Islet precursor cell (in vitro differentiated cells): ENCODE results near the gene NIPAL3.
"Not testable (repeated sequence)": the region's sequence is repeated elsewhere in the genome, so short reads cannot be mapped to it uniquely, and the experiment has no call there.

Experiments used
- DNase-seq: peaks from one replicate; pipeline ENCODE4 v3.0.0-alpha.2; 2018

Gene NIPAL3

DNA sequence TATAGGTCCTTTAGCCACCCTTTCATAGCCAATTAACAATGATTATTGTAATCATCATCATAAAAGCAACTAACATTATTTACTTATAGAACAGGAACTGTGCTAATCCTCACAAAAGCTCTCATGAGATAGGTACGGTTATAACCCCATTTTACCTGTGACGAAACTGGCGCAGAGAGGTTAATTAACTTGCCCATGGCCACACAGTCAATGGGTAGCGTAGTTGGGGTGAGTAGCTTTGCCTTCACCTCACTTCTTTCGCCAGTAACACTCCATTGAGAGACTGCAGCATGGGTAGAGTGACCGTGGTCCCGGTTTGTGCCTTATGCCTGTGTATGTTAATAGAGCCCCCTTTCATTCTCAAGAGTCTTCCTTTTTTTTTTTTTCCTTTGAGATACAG is 10.3 kb downstream of the NIPAL3 start:
- no peak for DNase-seq

DNA sequence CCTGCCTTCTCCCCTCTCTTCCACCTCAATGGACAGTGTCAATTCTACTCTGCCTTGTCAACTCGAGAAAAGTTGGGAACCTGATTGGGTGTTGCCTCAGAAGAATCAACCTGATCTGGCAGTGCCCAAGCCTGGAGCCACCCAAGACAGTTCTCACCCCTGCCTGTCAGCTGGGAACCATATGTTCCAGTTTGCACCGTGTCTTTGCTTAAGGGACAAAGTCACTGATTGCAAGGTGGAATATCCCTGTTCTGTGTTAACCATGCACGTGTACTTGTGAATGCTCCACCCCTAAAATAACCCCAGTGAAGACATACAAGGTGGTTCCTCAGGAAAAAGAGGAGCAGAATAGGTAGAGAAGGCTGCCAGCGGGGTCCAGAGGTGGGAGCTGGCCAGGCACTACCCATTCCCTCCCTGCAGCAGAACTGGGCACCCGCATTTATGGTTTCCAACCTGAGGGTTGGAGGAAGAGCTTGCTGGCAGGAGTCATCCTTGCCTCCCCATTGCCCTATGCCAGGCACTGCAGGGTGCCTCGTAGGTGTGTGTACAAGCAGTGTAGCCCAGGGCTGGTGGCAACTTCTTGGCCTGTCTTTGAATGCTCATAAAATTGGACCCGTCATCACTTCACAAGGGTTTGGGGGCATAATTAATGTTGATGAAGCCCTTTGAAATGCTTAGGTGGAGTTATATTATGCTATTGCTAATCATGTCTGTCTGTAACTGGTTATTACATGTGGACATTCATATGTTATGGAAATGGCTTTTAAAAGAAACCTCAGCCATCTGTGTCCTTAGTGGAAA is 11.3 kb downstream of the NIPAL3 start:
- no peak for DNase-seq

DNA sequence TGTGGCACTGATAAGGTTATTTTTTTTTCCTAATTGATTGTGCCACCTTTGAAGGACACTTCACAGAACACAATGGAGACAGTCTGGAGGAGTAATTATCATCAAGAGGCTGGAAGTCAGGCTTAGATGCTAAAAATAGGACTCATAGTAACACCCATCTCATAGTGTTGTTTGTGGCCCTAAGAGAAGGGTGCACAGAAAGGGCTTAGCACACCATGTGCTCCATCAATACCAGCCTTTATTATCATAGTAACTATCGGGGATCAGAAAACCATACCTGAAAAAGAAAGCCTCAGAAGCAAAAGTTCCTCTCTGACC is 11.9 kb downstream of the NIPAL3 start:
- DNase-seq, result no peak

DNA sequence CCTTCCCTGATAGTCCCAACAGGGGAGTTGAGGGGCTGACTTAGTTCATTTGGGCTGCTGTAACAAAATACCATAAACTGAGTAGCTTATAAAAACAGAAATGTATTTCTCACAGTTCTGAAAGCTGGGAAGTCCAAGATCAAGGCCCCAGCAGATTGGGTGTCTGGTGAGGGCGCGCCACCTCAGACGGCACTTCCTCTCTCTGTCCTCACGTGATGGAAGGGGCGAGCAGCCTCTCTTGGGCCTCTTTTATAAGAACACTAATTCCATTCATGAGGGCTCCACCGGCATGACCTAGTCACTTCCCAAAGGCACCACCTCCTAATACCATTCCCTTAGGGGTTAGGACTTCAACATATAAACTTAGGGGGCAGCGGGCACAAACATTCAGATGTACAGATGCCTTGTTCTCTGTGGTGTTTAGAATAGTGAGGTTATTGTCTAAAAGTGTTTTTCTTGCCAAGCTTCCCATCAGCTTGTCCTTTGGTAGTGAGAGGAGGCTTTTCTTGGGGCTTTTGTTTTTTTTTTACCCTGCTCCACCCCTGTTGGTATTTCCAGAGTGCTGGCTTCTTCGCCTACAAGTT is 20.3 kb downstream of the NIPAL3 start:
- DNase-seq, result peak; percentile 25

DNA sequence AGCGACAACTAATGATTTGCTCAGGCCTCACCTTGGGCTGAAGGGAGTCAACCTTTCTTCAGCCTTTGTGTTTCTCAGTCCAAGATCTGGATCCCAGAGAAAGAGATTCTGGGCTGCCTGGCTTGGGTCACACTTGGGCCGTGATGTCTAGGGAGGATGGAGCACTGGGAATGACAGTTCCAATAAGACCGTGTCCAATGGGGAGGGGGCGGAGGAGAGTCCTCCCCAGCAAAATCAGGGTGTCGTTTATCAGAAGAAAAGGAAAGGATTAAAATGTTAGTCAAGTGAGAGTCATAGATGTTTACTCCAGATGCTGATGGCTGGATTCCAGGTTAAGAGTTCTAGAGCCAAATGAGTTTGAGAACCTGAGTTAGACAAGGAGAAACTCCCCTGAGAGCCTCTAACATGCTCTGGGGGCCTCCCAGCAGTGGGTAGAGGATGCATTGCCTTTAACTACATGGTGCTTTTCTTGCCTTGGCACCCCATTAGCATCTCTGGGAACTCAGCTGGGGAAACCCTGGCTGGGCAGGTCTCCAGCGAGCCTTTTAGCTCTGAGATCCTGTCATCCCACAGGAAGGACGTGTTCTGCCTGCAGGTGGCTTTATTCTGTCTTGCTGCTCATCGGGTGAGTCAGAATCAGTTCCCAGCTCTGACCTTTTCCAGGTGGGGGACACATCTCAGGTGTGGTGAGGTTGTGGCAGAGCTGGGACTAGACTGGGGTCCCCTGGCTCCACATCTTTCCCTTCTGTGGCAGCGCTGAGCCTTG is 22.2 kb downstream of the NIPAL3 start:
- DNase-seq, result peak; percentile 52

DNA sequence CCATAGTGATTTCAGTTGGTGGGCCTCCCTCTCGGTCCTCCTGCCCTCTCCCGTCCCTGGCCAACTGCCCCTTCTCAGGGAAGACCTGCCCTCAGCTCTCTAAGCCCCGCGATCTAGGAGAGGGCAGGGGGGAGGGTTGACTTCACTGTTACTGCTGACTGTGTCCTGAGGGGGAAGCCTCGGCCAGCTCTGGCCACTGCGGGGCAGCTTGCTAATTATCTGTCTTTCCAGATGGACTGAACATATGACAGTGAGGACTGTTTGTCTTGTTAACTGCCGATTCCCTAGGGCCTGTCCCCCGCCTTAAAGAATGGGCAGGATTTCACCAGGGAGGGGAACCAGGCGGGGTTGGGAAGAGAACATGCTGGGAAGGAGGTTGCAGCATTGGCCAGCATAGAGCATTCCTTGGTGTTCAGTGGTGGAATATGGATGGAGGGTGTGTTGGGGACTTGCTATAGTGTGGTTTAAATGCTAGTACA is 22.9 kb downstream of the NIPAL3 start:
- peak; percentile 82 for DNase-seq

DNA sequence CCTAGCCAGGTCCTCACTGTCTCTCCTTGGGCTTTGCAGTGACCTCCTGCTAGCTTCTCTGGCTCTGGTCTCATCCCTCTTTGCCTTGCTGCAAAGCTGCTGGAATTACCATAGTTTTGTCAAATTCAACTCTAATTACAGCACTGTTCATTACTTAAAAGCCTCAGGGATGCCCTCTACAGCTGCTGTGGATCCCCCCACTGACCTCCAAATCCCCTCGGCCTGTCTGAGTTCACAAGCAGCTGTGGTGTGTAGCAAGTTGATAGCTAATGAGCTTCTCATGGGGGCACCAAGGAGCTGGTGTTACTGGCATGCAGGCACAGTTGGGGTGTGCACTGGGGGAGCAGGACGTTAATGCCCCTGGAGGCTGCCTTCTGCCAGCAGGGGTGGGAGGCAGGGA is 24.8 kb downstream of the NIPAL3 start:
- no peak for DNase-seq

DNA sequence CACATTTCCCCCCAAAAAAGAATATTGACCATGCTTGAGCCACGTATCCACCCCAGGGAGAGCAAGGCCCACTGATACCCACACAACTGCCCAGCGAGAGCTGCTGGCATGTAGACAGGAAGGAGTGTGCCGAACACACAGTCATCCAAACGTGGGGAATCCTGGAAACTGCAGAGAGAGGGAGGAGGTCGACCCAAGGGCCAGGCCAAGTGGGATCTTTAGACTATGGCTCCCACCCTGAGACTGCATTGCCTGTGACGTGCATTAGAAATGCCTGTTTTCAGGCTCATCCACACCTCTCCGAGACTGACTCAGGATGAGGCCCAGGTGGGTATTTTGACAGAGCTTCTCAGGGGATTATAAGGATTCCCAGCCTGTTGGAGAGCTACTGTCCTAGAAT is 25.9 kb downstream of the NIPAL3 start:
- no peak for DNase-seq

DNA sequence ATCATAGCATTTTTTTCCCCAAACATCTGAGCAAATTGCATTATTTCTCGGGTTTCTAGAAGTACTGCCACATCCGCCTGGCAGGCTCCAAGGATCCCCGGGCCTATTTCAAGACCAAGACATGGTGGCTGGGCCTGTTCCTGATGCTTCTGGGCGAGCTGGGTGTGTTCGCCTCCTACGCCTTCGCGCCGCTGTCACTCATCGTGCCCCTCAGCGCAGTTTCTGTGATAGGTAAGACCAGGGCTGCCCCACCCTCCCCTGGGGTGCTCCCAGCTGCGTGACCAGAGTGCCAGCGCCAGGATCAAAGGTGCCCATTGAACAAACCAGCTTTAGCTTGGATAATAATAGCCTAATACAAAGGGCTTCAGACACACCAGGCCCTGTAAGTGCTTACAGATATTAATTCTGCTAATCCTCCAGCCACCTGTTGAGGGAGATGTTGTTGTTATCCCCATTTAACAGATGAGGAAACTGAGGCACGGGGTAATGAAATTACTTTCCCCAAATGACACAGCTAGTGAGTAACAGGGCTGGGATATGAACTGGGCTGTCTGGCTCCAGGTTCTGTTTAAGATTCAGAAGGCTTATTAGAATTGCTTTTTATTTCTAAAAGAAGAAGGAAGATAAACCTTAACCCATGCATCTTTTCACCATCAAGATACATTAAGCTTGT is 26.5 kb downstream of the NIPAL3 start:
- peak; percentile 39 for DNase-seq

DNA sequence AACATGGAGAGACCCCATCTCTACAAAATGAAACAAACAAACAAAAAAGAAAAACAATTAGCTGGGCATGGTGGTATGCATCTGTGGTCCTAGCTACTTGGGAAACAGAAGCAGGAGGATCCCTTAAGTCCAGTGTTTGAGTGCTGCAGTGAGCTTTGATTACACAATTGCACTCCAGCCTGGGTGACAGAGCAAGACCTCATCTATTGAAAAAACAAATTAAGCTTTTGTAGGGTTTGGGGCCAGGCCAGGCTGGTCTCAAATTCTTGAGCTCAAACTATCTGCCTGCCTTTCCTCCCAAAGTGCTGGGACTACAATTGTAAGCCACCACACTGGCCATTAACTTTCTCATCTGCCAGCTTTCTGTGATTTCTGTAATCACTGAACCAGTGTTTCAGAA is 27.2 kb downstream of the NIPAL3 start:
- DNase-seq, result peak; percentile 39

DNA sequence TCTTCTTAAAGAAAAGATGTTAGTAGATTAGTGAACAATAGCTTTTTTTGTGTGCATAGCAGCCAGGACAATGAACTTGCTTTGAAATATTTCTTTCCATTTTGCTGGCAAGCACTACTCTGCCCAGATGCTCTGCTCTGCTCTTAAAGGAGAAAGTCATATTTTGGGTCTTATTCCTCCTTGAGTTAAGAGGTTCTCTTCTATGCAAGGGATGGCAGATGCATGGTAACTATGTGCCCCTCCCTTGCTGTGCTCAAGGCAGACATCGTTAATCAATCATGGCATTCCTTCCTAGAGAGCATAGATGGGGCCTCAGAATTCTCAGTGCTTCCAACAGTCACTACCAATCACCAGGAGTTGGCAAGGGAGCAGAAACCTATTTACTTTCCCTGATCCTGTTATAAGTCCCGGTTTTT is 27.6 kb downstream of the NIPAL3 start:
- DNase-seq, result peak; percentile 48

DNA sequence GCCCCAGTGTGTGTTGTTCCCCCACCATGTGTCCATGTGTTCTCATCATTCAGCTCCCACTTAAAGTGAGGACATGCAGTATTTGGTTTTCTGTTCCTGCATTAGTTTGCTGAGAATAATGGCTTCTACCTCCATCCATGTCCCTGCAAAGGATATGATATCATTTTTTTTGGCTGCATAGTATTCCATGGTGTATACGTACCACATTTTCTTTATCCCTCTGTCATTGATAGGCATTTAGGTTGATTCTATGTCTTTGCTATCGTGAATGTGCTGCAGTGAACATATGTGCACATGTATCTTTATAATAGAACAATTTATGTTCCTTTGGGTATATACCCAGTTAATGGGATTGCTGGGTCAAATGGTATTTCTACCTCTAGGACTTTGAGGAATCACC is 30.8 kb downstream of the NIPAL3 start:
- DNase-seq, result not testable (repeated sequence)

DNA sequence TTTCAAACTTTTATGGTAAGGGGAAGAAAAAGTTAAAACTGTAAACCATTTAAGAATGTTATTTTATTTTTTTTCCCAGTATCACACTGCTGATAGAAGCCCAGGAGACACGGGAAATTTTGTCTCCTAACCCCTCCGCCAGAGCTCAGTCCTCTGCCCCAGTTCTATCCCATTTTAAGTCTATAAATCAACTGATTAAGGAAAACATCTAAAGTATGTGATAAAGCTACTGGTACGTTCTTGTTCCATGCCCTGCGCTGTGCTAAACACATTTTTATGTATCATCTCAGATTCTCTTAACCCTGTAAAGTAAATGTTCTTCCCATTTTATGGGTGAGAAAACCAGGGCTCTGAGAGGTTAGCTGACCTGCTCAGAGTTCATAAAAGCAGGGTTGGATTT is 34.7 kb downstream of the NIPAL3 start:
- DNase-seq, result peak; percentile 13

DNA sequence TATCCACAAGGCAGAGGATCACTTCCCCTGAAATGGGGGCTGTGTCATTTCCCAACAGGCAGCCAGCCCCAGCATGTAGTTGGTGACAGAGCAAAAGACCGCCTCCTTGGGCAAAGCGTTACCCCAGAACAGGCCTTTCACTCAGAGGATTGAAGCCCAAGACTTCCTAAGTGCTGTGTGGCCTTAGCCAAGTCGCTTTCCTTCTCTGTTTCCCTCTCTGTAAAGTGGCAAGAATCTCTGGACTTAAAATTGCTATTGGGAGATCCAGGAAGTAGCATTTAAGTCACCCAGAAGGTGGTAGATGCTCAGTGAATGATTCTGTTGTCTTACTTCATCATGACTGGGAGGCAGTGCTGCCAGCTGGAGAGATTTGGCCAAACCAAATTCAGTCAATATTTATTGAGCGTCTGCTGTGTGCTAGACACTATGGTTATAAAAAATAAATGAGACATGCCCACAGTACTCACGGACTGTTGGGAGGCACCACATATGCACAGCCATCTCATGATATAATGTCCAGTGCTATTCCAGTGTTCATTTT is 35.3 kb downstream of the NIPAL3 start:
- DNase-seq, result no peak

DNA sequence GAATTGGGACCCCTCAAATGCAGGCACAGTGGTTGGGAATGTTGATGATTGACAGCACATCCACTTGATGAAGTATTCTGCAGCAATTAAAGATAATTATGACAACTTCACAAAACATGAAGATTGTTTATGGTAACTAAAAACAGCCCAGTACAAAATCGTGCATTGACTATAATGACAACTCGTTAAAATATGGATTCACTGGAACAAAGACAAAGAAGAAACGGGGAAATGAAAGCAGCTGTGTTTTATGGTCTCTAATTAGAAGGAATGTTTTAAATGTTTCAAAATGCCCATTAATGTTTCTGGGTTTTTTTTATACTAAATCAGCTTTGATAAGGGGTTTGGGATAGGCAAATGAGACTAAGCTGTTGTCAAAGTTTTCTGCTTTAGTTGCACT is 36.1 kb downstream of the NIPAL3 start:
- DNase-seq, result no peak

DNA sequence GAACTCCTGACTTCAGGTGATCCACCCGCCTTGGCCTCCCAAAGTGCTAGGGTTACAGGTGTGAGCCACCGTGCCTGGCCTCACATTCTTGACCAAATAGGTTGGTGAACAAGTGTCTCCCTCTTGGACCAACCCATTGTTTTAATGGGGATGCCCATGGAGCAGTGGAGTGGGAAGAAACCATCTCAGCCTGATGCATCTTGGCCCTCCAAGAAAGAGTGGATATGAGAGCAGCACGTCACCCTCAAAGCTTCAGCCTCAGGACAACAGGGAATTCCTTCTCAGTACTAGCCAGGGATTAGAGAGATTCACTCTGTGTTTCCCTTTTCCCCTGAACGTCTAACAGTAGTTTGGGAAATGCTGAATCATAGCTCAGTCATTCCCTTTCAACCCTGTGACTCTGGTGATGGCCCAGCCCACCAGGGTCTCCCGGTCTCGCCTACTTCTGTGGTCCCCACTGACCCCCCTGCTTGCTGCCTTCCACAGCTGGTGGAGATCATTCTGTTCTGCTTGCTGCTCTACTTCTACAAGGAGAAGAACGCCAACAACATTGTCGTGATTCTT is 37.4 kb downstream of the NIPAL3 start:
- no peak for DNase-seq

DNA sequence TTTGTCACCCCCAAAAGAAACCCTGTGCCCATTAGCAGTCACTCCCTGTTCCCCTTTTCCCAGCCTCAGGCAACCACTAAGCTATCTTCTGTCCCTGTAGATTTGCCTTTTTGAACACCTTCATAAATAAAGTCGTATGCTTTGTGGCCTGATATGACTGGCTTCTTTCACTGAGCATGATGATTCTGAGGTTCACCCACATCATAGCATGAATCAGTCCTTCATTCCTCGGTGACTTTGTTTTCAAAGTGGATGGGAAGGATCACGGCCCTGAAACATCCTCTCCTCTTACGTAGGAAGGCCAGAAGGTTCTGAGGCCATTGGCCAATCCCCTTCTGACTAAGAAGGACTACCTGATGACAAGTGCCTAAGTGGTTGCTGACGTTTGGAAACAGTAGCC is 39.1 kb downstream of the NIPAL3 start:
- DNase-seq, result no peak

DNA sequence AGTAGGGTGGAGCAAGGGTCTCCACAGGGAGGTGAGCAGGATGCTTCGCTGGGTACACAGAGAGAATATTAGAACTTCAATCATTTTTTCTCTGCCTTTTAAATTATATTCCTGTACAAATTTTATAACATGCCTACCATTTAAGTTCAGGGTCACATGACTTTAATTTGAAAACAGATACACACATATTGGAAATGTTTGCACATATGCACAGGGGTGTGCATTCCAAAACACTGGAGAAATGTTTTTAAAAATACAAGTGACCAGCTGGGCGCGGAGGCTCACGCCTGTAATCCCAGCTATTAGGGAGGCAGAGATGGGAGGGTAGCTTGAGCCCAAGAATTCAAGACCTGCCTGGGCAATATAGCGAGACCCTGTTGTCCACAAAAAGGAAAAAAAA is 39.7 kb downstream of the NIPAL3 start:
- DNase-seq, result peak; percentile 9

DNA sequence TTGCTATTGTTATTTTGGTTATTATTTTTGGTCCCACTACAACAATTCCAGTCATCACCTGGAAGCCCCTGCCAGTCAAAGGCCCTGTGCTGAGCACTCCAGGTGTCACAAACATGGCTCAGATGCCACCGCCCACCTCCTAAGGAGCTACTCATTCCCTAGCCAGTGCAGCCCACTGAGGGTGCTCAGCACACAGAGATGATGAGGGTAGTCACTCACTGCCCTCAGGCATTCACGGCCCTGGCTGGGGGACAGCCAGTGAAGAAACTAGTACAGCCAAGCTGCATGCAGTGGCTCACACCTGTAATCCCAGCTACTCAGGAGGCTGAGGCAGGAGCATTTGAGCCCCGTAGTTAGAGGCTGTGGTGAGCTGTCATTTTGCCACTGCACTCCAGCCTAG is 42.3 kb downstream of the NIPAL3 start:
- DNase-seq, result peak; percentile 55

DNA sequence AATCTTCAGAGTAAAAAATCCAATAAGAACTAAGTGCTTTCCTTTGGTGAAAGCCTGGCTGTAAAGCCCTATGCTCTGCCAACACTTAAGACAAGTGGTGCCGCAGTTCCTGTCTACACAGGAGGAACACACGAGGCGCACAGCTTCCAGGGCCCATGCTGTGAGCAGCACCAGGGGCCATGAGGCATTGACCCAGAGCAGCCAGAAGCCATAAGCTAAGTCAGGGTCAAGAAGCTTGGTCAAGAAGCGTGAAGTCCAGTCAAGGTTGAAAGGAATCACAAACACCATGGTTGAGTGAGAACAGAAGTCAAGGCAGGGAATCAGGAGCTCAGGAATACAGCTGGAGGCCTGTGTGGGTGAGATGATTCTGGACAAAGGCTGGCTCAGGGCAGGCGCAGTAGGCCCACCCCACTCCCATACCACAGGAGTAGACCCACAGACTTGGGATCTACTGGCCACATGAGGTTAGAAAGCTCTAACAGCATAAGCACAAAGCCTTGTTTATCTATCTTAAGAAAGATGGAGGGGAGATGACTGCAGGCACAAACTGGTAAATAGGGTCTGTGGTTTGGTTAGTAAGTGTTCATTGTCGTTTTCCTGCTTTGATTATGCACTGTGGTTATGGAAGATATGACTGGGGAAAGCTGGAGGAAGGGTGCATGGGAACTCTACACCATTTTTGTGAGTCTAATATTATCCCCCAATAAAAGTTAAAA is 44.1 kb downstream of the NIPAL3 start:
- peak; percentile 9 for DNase-seq

DNA sequence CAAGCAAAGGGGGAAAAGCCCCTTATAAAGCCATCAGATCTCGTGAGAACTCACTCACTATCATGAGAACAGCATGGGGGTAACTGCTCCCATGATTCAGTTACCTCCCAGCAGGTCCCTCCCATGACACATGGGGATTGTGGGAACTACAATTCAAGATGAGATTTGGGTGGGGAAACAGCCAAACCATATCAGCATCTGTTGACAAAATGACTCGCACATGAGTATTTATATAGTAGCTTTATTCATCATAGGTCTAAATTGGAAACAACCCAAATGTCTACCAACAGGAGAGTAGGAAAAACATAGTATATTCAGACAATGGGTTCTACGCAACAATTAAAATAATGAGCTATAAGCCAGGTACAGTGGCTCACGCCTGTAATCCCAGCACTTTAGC is 46.5 kb downstream of the NIPAL3 start:
- not testable (repeated sequence) for DNase-seq
